ENCODE results near the gene OR4D6.

DNA sequence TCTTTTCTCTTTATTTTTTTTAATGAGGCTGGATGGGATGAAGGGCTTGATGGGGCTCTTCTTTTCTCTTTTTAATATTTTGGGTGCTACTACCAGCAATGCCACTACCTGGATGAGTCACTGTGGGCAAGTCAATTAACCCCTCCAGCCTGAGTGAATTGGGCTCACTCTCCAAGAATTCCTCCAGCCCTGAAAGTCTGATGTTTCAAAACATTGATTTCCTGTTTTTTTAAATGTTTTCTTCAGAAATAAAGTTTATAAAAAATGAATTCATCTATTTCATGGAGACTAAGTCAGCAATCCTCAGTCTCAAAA is 29.7 kb upstream of the OR4D6 start:
- TF ChIP-seq POLR2A (IDR thresholded peaks at IDR 0.05) = no peak
- TF ChIP-seq, protein P1, sequence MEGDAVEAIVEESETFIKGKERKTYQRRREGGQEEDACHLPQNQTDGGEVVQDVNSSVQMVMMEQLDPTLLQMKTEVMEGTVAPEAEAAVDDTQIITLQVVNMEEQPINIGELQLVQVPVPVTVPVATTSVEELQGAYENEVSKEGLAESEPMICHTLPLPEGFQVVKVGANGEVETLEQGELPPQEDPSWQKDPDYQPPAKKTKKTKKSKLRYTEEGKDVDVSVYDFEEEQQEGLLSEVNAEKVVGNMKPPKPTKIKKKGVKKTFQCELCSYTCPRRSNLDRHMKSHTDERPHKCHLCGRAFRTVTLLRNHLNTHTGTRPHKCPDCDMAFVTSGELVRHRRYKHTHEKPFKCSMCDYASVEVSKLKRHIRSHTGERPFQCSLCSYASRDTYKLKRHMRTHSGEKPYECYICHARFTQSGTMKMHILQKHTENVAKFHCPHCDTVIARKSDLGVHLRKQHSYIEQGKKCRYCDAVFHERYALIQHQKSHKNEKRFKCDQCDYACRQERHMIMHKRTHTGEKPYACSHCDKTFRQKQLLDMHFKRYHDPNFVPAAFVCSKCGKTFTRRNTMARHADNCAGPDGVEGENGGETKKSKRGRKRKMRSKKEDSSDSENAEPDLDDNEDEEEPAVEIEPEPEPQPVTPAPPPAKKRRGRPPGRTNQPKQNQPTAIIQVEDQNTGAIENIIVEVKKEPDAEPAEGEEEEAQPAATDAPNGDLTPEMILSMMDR (IDR thresholded peaks at IDR 0.05) = no peak

Measured in uterus (tissue), 2 donors.